ENCODE measurements around the gene CC2D2B.

The CC2D2B gene

DNA sequence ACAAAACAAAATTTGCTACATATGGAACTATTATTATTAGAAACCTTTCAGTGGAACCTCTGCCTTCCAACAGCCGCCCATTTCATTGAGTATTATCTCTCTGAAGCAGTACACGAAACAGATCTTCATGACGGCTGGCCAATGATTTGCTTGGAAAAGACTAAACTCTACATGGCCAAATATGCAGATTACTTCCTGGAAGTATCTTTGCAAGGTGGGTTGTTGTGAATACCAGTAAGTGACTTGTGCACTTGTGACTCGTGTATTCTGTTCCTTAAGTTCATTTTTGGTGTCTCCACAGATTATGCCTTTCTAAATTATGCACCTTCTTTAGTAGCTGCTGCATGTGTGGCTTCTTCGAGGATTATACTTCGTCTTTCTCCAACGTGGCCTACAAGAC lies 149.0 kb downstream of the CC2D2B start:
- Histone ChIP-seq H3K4me1 (ENCODE audit: control insufficient read depth, insufficient read depth, low read length) (no peaks in the 10 kb centered on the region), H3K27me3 (ENCODE audit: control insufficient read depth, insufficient read depth, low read length) (no peaks in the 10 kb centered on the region), H3K4me2 (ENCODE audit: low read length) (no peak overlapping the region), H3K9me3 (replicated peaks; ENCODE audit: low read length) (no peaks in the 10 kb centered on the region), H3K9ac (ENCODE audit: low read depth, low read length) (no peak overlapping the region), H3K4me3 (ENCODE audit: low read length) (no peak overlapping the region), H3K36me3 (ENCODE audit: insufficient read depth, low read length) (peaks cover 40% of the 10 kb centered on the region)

DNA sequence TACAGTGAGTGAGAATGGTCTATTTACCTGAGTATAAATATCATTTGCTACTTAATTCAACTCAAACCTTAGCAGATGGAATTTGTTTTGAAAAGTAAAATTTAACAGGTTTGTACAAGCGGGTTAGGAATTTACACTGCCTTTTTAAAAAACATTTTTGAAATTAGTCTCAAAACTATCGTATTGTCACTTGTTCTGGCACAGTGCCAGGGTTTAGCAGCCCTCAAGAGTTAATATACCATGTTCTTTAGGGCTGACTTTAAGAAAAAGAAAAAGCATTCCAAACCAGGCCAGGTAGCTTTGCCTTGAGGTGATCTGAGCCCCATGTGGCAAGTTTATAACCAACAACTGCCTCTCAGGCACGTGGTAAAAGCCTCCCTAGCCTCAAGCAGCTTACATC lies 153.5 kb downstream of the CC2D2B start:
- Histone ChIP-seq H3K27me3 (ENCODE audit: control insufficient read depth, insufficient read depth, low read length) (no peaks in the 10 kb centered on the region), H3K4me1 (ENCODE audit: control insufficient read depth, insufficient read depth, low read length) (no peaks in the 10 kb centered on the region), H3K4me3 (ENCODE audit: low read length) (no peak overlapping the region), H3K36me3 (ENCODE audit: insufficient read depth, low read length) (peaks cover 46% of the 10 kb centered on the region), H3K9me3 (replicated peaks; ENCODE audit: low read length) (no peaks in the 10 kb centered on the region), H3K9ac (ENCODE audit: low read depth, low read length) (no peak overlapping the region), H3K4me2 (ENCODE audit: low read length) (no peak overlapping the region)

DNA sequence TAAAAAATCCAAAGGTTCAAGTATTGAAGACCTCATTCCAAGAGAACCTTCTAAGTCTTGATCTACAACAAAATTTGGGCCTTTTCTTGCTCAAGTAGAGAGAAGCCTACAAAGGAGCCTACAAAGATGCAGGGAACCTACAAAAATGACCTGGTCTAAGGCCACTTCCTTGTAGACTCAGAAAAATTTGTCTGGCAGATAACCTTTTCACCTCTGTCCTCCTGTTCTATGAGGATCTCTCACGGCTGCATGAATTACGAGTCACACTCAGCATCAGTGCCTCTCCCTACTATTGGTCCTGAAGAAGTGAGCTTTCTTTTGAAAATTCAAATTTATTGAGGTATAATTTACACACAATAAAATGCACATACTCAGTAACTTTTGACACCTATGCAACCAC lies 164.9 kb downstream of the CC2D2B start:
- H3K9ac ChIP-seq (ENCODE audit: low read depth, low read length): no peak overlapping the region
- no peaks in the 10 kb centered on the region for H3K36me3 ChIP-seq (ENCODE audit: insufficient read depth, low read length)
- H3K9me3 ChIP-seq (replicated peaks; ENCODE audit: low read length): no peaks in the 10 kb centered on the region
- H3K4me2 ChIP-seq (ENCODE audit: low read length): no peak overlapping the region
- H3K4me1 ChIP-seq (ENCODE audit: control insufficient read depth, insufficient read depth, low read length): peaks cover 14% of the 10 kb centered on the region
- no peak overlapping the region for H3K4me3 ChIP-seq (ENCODE audit: low read length)
- no peaks in the 10 kb centered on the region for H3K27me3 ChIP-seq (ENCODE audit: control insufficient read depth, insufficient read depth, low read length)

DNA sequence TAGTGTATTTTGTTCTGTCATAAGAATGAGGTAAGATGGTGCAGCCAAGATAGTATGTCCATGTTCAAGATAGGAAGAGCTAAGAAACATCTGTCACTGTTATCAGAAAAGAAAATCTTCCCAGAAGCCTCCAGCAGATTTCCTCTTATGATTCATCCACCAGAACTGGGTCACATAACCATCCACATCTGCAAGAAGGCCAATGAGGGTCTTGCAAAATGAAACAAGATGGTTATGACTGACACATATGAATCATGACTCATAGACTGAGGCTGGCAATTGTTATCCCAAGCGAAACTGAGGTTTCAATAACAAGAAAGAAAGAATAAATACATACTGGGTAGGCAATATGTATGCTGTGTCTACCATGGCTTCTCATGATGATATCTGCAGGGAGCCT lies 165.9 kb downstream of the CC2D2B start:
- Histone ChIP-seq H3K9ac (ENCODE audit: low read depth, low read length) (no peak overlapping the region), H3K4me1 (ENCODE audit: control insufficient read depth, insufficient read depth, low read length) (peaks cover 14% of the 10 kb centered on the region), H3K4me3 (ENCODE audit: low read length) (no peak overlapping the region), H3K9me3 (replicated peaks; ENCODE audit: low read length) (no peaks in the 10 kb centered on the region), H3K4me2 (ENCODE audit: low read length) (peak overlapping the region; percentile 13), H3K36me3 (ENCODE audit: insufficient read depth, low read length) (no peaks in the 10 kb centered on the region), H3K27me3 (ENCODE audit: control insufficient read depth, insufficient read depth, low read length) (no peaks in the 10 kb centered on the region)

DNA sequence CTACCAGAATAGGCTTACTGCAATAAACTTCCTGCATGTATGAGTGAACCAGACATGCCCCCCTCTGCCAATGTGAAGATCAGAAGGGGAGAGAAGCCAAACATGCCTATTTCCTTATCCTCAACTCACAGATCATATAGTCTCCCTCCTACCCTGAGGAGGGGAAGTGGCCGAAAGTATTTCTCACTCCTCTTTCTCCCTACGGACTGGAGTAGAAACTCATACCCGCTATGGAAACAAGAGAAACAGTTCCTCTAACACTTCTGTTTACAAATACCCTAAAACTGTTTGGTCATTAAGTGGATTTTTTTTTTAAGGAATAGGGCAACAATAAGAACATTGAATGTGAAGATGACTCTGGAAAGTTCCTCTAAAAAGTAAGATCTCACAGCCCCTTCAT lies 167.0 kb downstream of the CC2D2B start:
- H3K4me1 ChIP-seq (ENCODE audit: control insufficient read depth, insufficient read depth, low read length): peaks cover 14% of the 10 kb centered on the region
- no peak overlapping the region for H3K4me2 ChIP-seq (ENCODE audit: low read length)
- no peaks in the 10 kb centered on the region for H3K36me3 ChIP-seq (ENCODE audit: insufficient read depth, low read length)

DNA sequence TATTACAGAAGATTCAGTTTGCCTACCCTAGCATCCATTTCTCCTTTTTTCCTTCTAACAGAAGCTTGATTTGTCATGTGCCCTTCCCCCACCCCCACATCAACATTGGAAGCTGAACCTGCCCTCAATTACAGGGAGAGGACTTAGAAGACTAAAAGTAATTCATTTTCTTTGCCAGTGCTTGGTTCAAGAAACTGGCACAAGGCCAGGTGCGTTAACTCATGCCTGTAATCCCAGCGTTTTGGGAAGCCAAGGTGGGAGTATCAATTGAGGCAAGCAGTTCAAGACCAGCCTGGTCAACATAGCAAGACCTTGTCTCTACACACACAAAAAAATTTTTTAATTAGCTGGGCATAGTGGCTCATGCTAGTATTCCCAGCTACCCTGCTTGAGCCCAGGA lies 168.2 kb downstream of the CC2D2B start:
- H3K4me1 ChIP-seq (ENCODE audit: control insufficient read depth, insufficient read depth, low read length): peaks cover 14% of the 10 kb centered on the region

More for the DNA sequence above, 167.0 kb downstream of the CC2D2B start:
- Histone ChIP-seq H3K9me3 (replicated peaks; ENCODE audit: low read length) (no peaks in the 10 kb centered on the region), H3K4me3 (ENCODE audit: low read length) (no peak overlapping the region), H3K9ac (ENCODE audit: low read depth, low read length) (no peak overlapping the region), H3K27me3 (ENCODE audit: control insufficient read depth, insufficient read depth, low read length) (no peaks in the 10 kb centered on the region)

DNA sequence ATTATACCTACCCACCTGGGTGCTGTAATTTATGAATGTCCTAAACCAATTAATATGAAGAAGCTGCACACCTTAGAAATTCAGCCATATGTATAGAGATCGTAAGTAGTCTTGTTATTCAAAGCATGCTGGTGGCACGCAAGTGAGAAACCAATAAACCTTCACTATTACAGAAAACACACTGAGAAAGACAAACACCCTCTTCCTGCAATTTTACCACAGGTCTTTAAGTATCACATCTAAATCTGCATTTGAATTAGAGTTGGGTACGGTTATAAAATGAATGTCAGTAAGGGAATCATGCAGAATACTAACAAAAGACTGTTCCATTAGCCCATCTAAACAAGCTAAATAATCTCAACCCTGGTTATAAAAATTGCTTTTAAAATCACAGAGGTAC lies 169.4 kb downstream of the CC2D2B start:
- Histone ChIP-seq H3K9me3 (replicated peaks; ENCODE audit: low read length) (no peaks in the 10 kb centered on the region), H3K4me1 (ENCODE audit: control insufficient read depth, insufficient read depth, low read length) (peaks cover 14% of the 10 kb centered on the region), H3K27me3 (ENCODE audit: control insufficient read depth, insufficient read depth, low read length) (no peaks in the 10 kb centered on the region), H3K4me2 (ENCODE audit: low read length) (no peak overlapping the region), H3K36me3 (ENCODE audit: insufficient read depth, low read length) (no peaks in the 10 kb centered on the region), H3K4me3 (ENCODE audit: low read length) (no peak overlapping the region), H3K9ac (ENCODE audit: low read depth, low read length) (no peak overlapping the region)

More for the DNA sequence above, 168.2 kb downstream of the CC2D2B start:
- no peaks in the 10 kb centered on the region for H3K36me3 ChIP-seq (ENCODE audit: insufficient read depth, low read length)
- no peak overlapping the region for H3K4me2 ChIP-seq (ENCODE audit: low read length)
- no peak overlapping the region for H3K4me3 ChIP-seq (ENCODE audit: low read length)
- no peaks in the 10 kb centered on the region for H3K9me3 ChIP-seq (replicated peaks; ENCODE audit: low read length)
- H3K27me3 ChIP-seq (ENCODE audit: control insufficient read depth, insufficient read depth, low read length): no peaks in the 10 kb centered on the region
- no peak overlapping the region for H3K9ac ChIP-seq (ENCODE audit: low read depth, low read length)

DNA sequence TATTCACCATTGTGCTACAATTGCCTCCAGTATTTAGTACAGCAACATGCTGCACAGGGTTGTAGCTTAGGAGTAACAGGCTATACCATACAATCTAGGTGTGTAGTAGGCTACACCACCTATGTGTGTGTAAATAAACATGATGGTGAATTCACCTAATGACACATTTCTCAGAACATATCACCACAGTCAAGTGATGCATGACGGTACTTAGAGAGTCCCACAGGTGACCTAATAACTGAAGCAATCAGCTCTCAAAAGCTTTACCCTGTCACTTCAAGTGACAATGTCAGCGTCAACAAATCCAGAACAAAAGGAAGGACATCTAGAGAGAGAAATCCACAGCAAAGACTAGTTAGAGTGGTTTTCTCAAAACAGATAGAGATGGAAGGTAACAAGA lies 174.4 kb downstream of the CC2D2B start:
- H3K9me3 ChIP-seq (replicated peaks; ENCODE audit: low read length): no peaks in the 10 kb centered on the region
- H3K4me3 ChIP-seq (ENCODE audit: low read length): no peak overlapping the region
- no peak overlapping the region for H3K9ac ChIP-seq (ENCODE audit: low read depth, low read length)
- H3K27me3 ChIP-seq (ENCODE audit: control insufficient read depth, insufficient read depth, low read length): no peaks in the 10 kb centered on the region
- no peak overlapping the region for H3K4me2 ChIP-seq (ENCODE audit: low read length)
- H3K4me1 ChIP-seq (ENCODE audit: control insufficient read depth, insufficient read depth, low read length): no peaks in the 10 kb centered on the region
- no peaks in the 10 kb centered on the region for H3K36me3 ChIP-seq (ENCODE audit: insufficient read depth, low read length)

Small RNA genes within 50 kb of the gene (small RNA-seq; reads per million reads assigned to genes)
- 0.49 reads per million for gene MIR3157

Data from skeletal muscle satellite cell (primary cell).